Heart left ventricle (tissue), 16 donors: ENCODE measurements around the gene ARHGAP10. TPM values are rescaled to one million over a fixed set of nuclear protein-coding genes. Genes with fewer than 3 reads are reported as not detected.

Source experiments
- ATAC-seq, 4 donors: fragments of 200-7000 bp; cut with Tn5 transposase; one replicate each; pipeline ENCODE4 v1.9.1; 2020 to 2022; ENCODE audit warnings: moderate library complexity in 4 of 4, mild to moderate bottlenecking in 3 of 4, moderate number of reproducible peaks in 1 of 4
- DNase-seq, 5 donors: peaks; one replicate each; pipeline ENCODE4 v3.0.0-alpha.2; 2020
- H3K27ac ChIP-seq, 12 donors: fragments of 200-600 bp; sonication (generic) in 4 of 12; one replicate each; pipeline versions ENCODE4 v1.5.0 to v1.8.0; 2016 to 2022; ENCODE audit warnings: mild to moderate bottlenecking in 2 of 12
- H3K27me3 ChIP-seq, 9 donors: fragments of 200-600 bp; sonication (generic) in 2 of 9; one replicate each; pipeline versions ENCODE4 v1.5.1 to v1.8.0; 2016 to 2022; ENCODE audit warnings: mild to moderate bottlenecking in 3 of 9
- H3K36me3 ChIP-seq, 9 donors: fragments of 200-600 bp; sonication (generic) in 2 of 9; one replicate each; pipeline versions ENCODE4 v1.5.0 to v1.8.0; 2018 to 2022; ENCODE audit warnings: mild to moderate bottlenecking in 2 of 9
- H3K4me1 ChIP-seq, 12 donors: fragments of 200-600 bp; sonication (generic) in 4 of 12; one replicate each; pipeline versions ENCODE4 v1.5.0 to v1.8.0; 2016 to 2022; ENCODE audit warnings: mild to moderate bottlenecking in 3 of 12
- H3K4me3 ChIP-seq, 12 donors: fragments of 200-600 bp; sonication (generic) in 4 of 12; one replicate each; pipeline versions ENCODE4 v1.5.0 to v1.8.0; 2017 to 2022; ENCODE audit warnings: mild to moderate bottlenecking in 9 of 12, moderate library complexity in 4 of 12
- H3K9me3 ChIP-seq, 12 donors: fragments of 200-600 bp; sonication (generic) in 4 of 12; one replicate each; pipeline versions ENCODE4 v1.5.0 to v1.8.0; 2016 to 2022; ENCODE audit warnings: mild to moderate bottlenecking in 1 of 12
- POLR2A ChIP-seq, 2 donors: fragments of 450-650 bp; IDR thresholded peaks; one replicate each; pipeline ENCODE4 v1.6.1; 2017; ENCODE audit warnings: antibody characterized with exemption in 2 of 2, mild to moderate bottlenecking in 2 of 2, moderate library complexity in 2 of 2
- WGBS, 4 donors: extraction: QIAGEN DNeasy Blood & Tissue Kit in 2 of 4; methylation state at CpG; one replicate each; pipeline versions ENCODE4 v1.1.5 to v1.1.7; 2013 to 2018; 5-methylcytosine and 5-hydroxymethylcytosine counted together
- intact Hi-C, 10 donors: fragments of 100-400 bp; cut with DNase I; formaldehyde crosslinking; loops; one replicate each; pipeline versions ENCODE4 v1.11.1 to v1.14.2; 2022
- polyA plus RNA-seq, 2 donors: library from polyadenylated mRNA; stranded (reverse); fragments of 200-250 nt; gene quantifications; one replicate each; pipeline ENCODE4 v1.2.3, GENCODE V29; 2013
- total RNA-seq, 9 donors: library from RNA; depleted of rRNA in 2 of 9; stranded (reverse); fragments of >200 nt in 2 of 9; fragmentation: NEBNext Ultra II Directional in 3 of 9; extraction: Animal tissue kit (Norgen Biotek cat#: 25700) in 3 of 9; gene quantifications; one replicate each; pipeline versions ENCODE4 v1.1.0 to v1.2.4, GENCODE V29; 2016 to 2023
- TF ChIP-seq, protein P1 (sequence below), 12 donors: fragments of 200-600 bp; sonication (generic) in 4 of 12; IDR thresholded peaks; one replicate each; pipeline versions ENCODE4 v1.5.0 to v1.8.0; 2018 to 2022; ENCODE audit warnings: antibody characterized with exemption in 12 of 12, mild to moderate bottlenecking in 5 of 12
- donor health status: ischemic (EF 13 %, LVEDD 7.1; RV severe dilation, severe dysfunction).
- donor health status: healthy with polysubstance abuse.
- donor health status: DM: no; HTN: yes; CAD: no.
- donor health status: DM: no; HTN: no; CAD: no.
- donor health status: ischemic (EF 25% LVEDD 6.9; RV normal size, moderate dysfunction).
- donor health status: ischemic (EF 25% LVEDD 5.7; RV mildly dilated, moderate dysfunction).
- donor health status: healthy.
- donor health status: DM: yes; HTN: yes; CAD: no.
- donor health status: ischemic (EF 35%, LVEDD 5.7; RV mildly dilated, moderate dysfunction).
- donor health status: nonischemic (EF 11% LVEDD 7.7; RV severe dilation, severe dysfunction).
- donor health status: DM: yes; HTN: yes; CAD: no.
- donor health status: PGD.
- donor health status: ischemic (EF 29% LVEDD 5.4; RV normal size, mild dysfunction).
- donor health status: nonischemic (EF 23%, LVEDD 6.1; RV moderate dilation, normal function).

Gene ARHGAP10
- total and polyA plus RNA-seq, 11 donors, result 30.6 to 73.7 (median 51.7) TPM

DNA sequence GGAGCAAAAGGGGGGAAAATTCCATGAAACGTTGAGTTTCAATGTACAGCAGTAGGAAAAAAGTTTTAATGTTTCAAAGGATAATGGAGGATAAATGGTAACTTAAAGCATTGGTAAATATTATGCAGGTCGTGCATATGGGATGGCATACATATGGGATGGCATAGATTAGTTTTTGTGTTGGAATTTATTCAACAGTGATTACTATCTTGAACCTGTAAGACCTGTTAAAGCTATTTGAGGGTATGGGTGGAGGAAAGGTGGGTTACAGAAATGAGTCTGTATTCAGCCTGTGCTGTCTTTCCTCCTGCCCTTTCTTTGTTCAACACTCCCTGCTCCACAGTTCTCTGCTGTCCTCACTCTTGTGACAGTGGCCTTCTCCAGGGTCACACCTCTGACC is 54.6 kb downstream of the ARHGAP10 start:
- Histone ChIP-seq H3K27ac (peak overlapping the region in 9 of 12 donors; percentile 3 to 76 (median 38)), H3K4me1 (peaks cover 3 to 69% (median 56%) of the 10 kb centered on the region in 12 donors), H3K27me3 (no peaks in the 10 kb centered on the region), H3K4me3 (no peak overlapping the region), H3K9me3 (no peaks in the 10 kb centered on the region), H3K36me3 (no peaks in the 10 kb centered on the region)
- DNase-seq (no peak), ATAC-seq (peak in 2 of 4 donors; percentile 10 to 22)
- WGBS, 4 donors, result 64 to 73% (median 69%) methylated on average over 2 of the region's 2 CpGs
- TF ChIP-seq, protein P1, sequence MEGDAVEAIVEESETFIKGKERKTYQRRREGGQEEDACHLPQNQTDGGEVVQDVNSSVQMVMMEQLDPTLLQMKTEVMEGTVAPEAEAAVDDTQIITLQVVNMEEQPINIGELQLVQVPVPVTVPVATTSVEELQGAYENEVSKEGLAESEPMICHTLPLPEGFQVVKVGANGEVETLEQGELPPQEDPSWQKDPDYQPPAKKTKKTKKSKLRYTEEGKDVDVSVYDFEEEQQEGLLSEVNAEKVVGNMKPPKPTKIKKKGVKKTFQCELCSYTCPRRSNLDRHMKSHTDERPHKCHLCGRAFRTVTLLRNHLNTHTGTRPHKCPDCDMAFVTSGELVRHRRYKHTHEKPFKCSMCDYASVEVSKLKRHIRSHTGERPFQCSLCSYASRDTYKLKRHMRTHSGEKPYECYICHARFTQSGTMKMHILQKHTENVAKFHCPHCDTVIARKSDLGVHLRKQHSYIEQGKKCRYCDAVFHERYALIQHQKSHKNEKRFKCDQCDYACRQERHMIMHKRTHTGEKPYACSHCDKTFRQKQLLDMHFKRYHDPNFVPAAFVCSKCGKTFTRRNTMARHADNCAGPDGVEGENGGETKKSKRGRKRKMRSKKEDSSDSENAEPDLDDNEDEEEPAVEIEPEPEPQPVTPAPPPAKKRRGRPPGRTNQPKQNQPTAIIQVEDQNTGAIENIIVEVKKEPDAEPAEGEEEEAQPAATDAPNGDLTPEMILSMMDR (IDR thresholded peaks at IDR 0.05), result no peak
- TF ChIP-seq POLR2A (IDR thresholded peaks at IDR 0.05), result no peak
- intact Hi-C loops, result loop anchor here in 1 of 10 donors (10.0 kb wide), 1 partner anchor 52 kb away; the partner anchor contains the start of gene ARHGAP10

DNA sequence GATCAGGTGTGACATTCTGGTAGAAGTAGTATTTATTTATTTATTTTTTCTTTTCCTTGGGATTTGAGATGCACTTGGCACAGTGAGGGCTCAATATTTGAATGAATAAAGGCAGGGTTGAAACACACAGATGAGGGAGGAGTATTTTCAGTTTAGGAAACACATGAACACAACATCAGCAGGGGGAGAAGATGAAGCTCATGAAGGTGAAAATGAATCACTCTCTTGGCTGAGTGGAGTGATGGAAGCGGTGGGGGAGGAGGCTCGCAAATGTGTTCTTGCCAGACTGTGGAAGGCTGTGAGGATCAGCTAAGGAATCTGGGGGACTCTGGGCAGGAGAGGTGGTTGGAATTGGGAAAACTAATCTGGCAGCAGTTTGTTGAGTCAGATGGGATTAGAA is 55.3 kb downstream of the ARHGAP10 start:
- intact Hi-C loops, result loop anchor here in 1 of 10 donors (10.0 kb wide), 1 partner anchor 52 kb away; the partner anchor contains the start of gene ARHGAP10
- H3K27ac ChIP-seq, result peak overlapping the region in 10 of 12 donors; percentile 12 to 76 (median 46)
- ATAC-seq (peak; percentile 14 to 63 (median 40)), DNase-seq (peak in 2 of 5 donors; percentile 32 to 47)
- H3K27me3 ChIP-seq, result no peaks in the 10 kb centered on the region
- H3K4me3 ChIP-seq, result no peak overlapping the region
- no peak for TF ChIP-seq POLR2A (IDR thresholded peaks at IDR 0.05)
- TF ChIP-seq, protein P1 (IDR thresholded peaks at IDR 0.05), result no peak
- no peaks in the 10 kb centered on the region for H3K9me3 ChIP-seq
- 67 to 85% (median 74%) methylated on average over 2 of the region's 2 CpGs for WGBS, 4 donors
- no peaks in the 10 kb centered on the region for H3K36me3 ChIP-seq
- H3K4me1 ChIP-seq, result peaks cover 3 to 76% (median 57%) of the 10 kb centered on the region in 12 donors

DNA sequence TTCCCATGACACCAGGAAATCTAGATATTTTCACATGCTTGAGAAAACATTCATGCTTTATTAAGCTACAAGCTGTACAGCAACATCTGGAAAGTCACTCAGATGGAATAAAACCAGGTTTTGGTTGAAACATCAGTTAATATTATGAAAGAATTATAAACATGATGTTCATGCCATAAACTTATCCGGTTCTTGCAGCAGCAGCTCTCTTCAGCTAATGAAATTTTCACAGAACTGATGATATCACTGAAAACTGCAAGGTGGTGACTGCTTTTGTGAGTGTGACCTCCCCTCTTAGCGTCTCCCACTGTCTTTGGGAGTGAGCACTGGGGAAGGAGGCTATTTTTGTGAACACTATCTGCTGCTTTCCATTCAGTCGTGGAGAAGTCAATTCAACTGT is 56.9 kb downstream of the ARHGAP10 start:
- DNase-seq (no peak), ATAC-seq (peak; percentile 36 to 54 (median 44))
- peak overlapping the region in 11 of 12 donors; percentile 29 to 76 (median 60) for H3K27ac ChIP-seq
- H3K9me3 ChIP-seq, result no peaks in the 10 kb centered on the region
- WGBS, 4 donors, result 15 to 26% (median 20%) methylated on average over 3 of the region's 3 CpGs
- no peak for TF ChIP-seq POLR2A (IDR thresholded peaks at IDR 0.05)
- TF ChIP-seq, protein P1 (IDR thresholded peaks at IDR 0.05), result no peak
- peaks cover 4 to 84% (median 66%) of the 10 kb centered on the region in 12 donors for H3K4me1 ChIP-seq
- H3K4me3 ChIP-seq, result no peak overlapping the region
- H3K36me3 ChIP-seq, result no peaks in the 10 kb centered on the region
- intact Hi-C loops, result loop anchor here in 1 of 10 donors (10.0 kb wide), 1 partner anchor 54 kb away; the partner anchor contains the start of gene ARHGAP10
- no peaks in the 10 kb centered on the region for H3K27me3 ChIP-seq

DNA sequence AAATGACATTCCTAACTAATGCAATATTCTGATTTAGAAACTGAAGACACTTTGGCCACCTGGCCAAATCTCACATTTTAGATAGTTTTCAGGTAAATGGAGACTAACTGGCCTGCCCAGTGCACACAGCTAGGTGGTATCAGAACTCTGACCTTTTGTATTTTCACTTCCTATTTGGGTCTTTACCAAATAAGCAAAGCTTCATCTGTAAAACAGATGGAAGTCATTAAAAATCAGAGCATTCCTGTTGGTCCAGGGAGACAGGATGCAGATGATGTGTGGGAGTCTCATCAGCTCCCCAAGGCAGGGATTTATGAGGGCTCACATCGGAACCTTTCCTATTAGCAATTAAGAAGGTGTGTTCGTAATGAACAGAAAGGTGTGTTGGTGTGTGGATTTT is 57.7 kb downstream of the ARHGAP10 start:
- intact Hi-C loops, result loop anchor here in 1 of 10 donors (10.0 kb wide), 1 partner anchor 55 kb away; the partner anchor contains the start of gene ARHGAP10
- TF ChIP-seq, protein P1 (IDR thresholded peaks at IDR 0.05), result no peak
- no peak for TF ChIP-seq POLR2A (IDR thresholded peaks at IDR 0.05)
- Histone ChIP-seq H3K27ac (peak overlapping the region in 11 of 12 donors; percentile 29 to 76 (median 58)), H3K36me3 (no peaks in the 10 kb centered on the region), H3K4me1 (peaks cover 5 to 87% (median 72%) of the 10 kb centered on the region in 12 donors), H3K4me3 (no peak overlapping the region), H3K9me3 (no peaks in the 10 kb centered on the region), H3K27me3 (no peaks in the 10 kb centered on the region)
- 47 to 77% (median 50%) methylated on average over 2 of the region's 2 CpGs for WGBS, 4 donors
- DNase-seq (no peak), ATAC-seq (peak in 2 of 4 donors; percentile 3 to 45)
